Cardiac muscle cell (in vitro differentiated cells and primary cell): ENCODE results near the gene ATP6V1B1. TPM values are rescaled to one million over a fixed set of nuclear protein-coding genes. Genes with fewer than 3 reads are reported as not detected.
A peak's percentile ranks its signal among the peaks of the same experiment; 100 is the strongest.

ENCODE experiments used
- DNase-seq, 2 donors: peaks; one replicate each; pipeline versions ENCODE4 v3.0.0 to v3.0.0-alpha.2; 2010 to 2017; ENCODE audit warnings: low read depth in 1 of 2, low spot score in 1 of 2
- H3K27ac ChIP-seq: fragments of 200-600 bp; sonication (generic); 2 replicates; pipeline ENCODE4 v1.5.1; 2016
- H3K27me3 ChIP-seq: fragments of 200-600 bp; sonication (generic); 2 replicates; pipeline ENCODE4 v1.6.0; 2016; ENCODE audit warnings: control low read depth
- H3K36me3 ChIP-seq: fragments of 200-600 bp; sonication (generic); 2 replicates; pipeline ENCODE4 v1.5.1; 2016; ENCODE audit warnings: control low read depth
- H3K4me1 ChIP-seq: fragments of 200-600 bp; sonication (generic); 2 replicates; pipeline ENCODE4 v1.8.1; 2017; ENCODE audit warnings: low read depth, mild to moderate bottlenecking, mixed run types
- H3K4me3 ChIP-seq: fragments of 200-600 bp; sonication (generic); 2 replicates; pipeline ENCODE4 v1.5.1; 2016; ENCODE audit warnings: mild to moderate bottlenecking
- H3K9me3 ChIP-seq: fragments of 200-600 bp; sonication (generic); 2 replicates; pipeline ENCODE4 v1.5.1; 2017; ENCODE audit warnings: low read depth, mild to moderate bottlenecking, control low read depth
- CTCF ChIP-seq: IDR thresholded peaks from 2 replicates; pipeline ENCODE4 v1.5.1; 2012; ENCODE audit warnings: low read depth, mild to moderate bottlenecking, low read length
- polyA plus RNA-seq: library from polyadenylated mRNA; unstranded; fragments of >200 nt; fragmentation: Nextera tagmentation; extraction: Ambion mirVana; gene quantifications from 2 replicates; pipeline ENCODE4 v1.2.1, GENCODE V29; 2016
- total RNA-seq: library from RNA; depleted of rRNA; stranded (reverse); fragments of >200 nt; gene quantifications from 2 replicates; pipeline ENCODE4 v1.2.3, GENCODE V29; 2016

ATP6V1B1 gene
- total and polyA plus RNA-seq, 2 experiments from 2014 or later, result 3.0 TPM; not detected in 1

DNA sequence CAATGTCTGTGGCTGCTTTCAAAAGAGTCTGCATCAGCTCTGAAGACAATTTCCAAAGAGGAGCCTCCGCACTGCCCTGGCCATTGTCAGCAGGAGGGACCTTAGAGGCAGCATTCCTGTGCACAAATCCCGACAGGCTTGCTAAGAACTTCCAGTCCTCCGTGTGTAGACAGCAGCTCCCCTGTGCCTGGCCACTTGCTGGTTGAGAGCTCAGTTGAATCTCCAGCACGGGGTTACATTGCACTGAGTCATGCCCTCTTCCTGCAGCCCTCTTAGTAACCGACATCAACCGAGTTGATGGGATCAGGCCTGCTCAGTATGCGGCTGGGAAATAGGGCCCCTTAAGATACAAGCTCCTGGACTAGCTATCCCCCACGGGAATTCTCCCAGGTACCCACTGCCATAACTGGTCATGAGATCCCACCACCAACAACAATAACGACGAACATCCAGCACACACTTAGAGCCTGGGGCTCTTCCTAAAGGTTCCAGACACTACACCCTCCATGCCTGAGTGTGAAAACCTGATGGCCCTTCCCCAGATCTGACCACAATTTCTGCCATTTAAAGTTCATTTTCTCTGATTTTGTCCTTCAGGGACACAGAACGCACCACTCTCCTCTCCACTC lies 12.0 kb downstream of the ATP6V1B1 start:
- DNase-seq, result peak in 1 of 2 donors; percentile 58
- Histone ChIP-seq H3K4me1 (peaks cover 8% of the 10 kb centered on the region), H3K9me3 (no peaks in the 10 kb centered on the region), H3K27ac (no peak overlapping the region), H3K4me3 (no peak overlapping the region), H3K36me3 (no peaks in the 10 kb centered on the region), H3K27me3 (peaks cover 63% of the 10 kb centered on the region)
- TF ChIP-seq CTCF, result no peak

DNA sequence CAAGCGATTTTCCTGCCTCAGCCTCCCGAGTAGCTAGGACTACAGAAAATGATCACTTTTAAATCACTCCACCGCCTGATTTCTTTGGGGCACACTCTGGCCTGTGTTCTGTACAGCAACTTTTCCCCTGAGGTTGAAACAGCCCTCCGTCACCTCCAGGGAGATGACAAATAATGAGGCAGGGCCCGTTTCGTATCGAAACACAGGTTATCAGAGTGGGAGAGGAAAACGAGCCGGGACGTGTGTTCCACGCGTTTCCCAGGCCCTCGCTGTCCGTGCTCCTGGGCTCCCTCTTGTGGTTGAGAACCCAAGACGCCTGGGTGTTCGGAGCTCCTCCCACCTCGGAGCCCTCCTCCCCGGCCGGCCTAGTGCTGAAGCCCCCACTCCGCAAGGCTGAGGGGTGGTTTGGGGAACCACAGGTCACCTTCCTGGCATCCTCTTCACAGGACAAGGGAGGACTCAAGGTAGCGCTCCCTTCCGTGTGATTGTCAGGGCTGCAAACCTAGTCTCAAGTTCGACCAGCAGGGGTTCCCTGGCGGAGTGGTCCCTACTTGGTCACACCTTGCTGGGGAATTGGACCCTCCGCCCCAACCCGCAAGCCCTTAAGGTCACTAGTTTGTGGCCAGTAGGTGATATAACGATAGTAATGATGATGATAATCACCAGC lies 12.8 kb downstream of the ATP6V1B1 start:
- no peaks in the 10 kb centered on the region for H3K36me3 ChIP-seq
- DNase-seq, result peak; percentile 79 to 80
- peak; percentile 95 for TF ChIP-seq CTCF
- H3K27ac ChIP-seq, result no peak overlapping the region
- H3K4me1 ChIP-seq, result peaks cover 2% of the 10 kb centered on the region
- peaks cover 71% of the 10 kb centered on the region for H3K27me3 ChIP-seq
- H3K9me3 ChIP-seq, result no peaks in the 10 kb centered on the region
- H3K4me3 ChIP-seq, result no peak overlapping the region

- no peak overlapping the region for H3K27ac ChIP-seq
- DNase-seq, result no peak
Observed at GRCh38 chr2:70949086-70949485, 13.4 kb downstream of the ATP6V1B1 start.

DNA sequence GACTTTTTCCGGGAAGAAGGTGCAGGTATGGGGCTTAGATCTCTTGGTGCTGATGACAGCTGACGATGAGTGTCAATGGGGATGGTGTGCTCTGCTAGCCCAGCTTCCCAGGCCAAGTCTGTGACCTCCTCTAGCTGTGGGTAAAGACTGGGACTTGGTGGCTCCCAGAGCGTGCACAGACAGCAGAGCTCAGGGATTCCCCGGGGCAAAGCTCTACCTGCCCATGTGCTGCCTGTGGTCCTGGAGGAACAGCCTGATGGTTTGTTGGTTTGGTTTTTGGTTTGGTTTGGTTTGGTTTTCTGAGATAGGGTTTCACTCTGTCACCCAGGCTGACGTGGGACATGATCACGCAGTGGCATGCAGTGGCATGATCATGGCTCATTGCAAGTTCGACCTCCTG lies 19.2 kb downstream of the ATP6V1B1 start:
- no peaks in the 10 kb centered on the region for H3K9me3 ChIP-seq
- H3K4me1 ChIP-seq, result no peaks in the 10 kb centered on the region
- DNase-seq, result no peak
- peaks cover 77% of the 10 kb centered on the region for H3K27me3 ChIP-seq
- no peak for TF ChIP-seq CTCF
- H3K27ac ChIP-seq, result no peak overlapping the region
- H3K4me3 ChIP-seq, result no peak overlapping the region
- H3K36me3 ChIP-seq, result no peaks in the 10 kb centered on the region

More at GRCh38 chr2:70949086-70949485, 13.4 kb downstream of the ATP6V1B1 start:
- H3K4me3 ChIP-seq, result no peak overlapping the region
- H3K9me3 ChIP-seq, result no peaks in the 10 kb centered on the region
- no peak for TF ChIP-seq CTCF
- H3K36me3 ChIP-seq, result no peaks in the 10 kb centered on the region
- H3K27me3 ChIP-seq, result peaks cover 77% of the 10 kb centered on the region
- no peaks in the 10 kb centered on the region for H3K4me1 ChIP-seq

- DNase-seq, result no peak
- no peak overlapping the region for H3K4me3 ChIP-seq
- no peaks in the 10 kb centered on the region for H3K9me3 ChIP-seq
- H3K27ac ChIP-seq, result no peak overlapping the region
- no peaks in the 10 kb centered on the region for H3K36me3 ChIP-seq
- peaks cover 70% of the 10 kb centered on the region for H3K27me3 ChIP-seq
- no peaks in the 10 kb centered on the region for H3K4me1 ChIP-seq
- TF ChIP-seq CTCF, result no peak
Observed at GRCh38 chr2:70956141-70956540, 20.4 kb downstream of the ATP6V1B1 start.
